ENCODE results near the gene TNFRSF19. TPM values are rescaled to one million over a fixed set of nuclear protein-coding genes. Genes with fewer than 3 reads are reported as not detected.

The TNFRSF19 gene
- total and polyA plus RNA-seq, 10 of the 15 experiments (the other 5 are each of a cell fraction or from before 2014, with no cell fraction given) = 16.4 to 46.2 (median 35.4) TPM

DNA sequence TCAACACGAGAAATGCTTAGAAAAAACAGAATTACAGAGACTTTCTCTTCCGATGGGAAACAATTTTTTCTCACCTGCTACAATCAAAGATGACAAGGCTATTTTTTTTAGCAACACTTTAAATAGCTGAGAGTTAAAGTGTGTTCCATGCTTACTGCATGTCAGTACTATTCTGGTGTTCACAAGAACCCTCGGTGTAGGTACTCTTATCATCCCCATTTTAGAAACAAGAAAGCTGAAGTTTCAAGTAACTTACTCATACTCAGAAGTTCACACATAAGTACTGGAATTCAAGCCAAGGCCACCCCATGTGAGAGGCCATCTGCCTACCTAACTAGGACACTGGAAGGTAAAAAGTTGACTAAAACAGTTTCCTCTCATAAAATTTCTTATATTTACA lies 9.0 kb upstream of the TNFRSF19 start (continued):
- no peak for TF ChIP-seq BRCA1 (IDR thresholded peaks at IDR 0.05; ENCODE audit: low read depth, low read length)
- TF ChIP-seq, protein P1, sequence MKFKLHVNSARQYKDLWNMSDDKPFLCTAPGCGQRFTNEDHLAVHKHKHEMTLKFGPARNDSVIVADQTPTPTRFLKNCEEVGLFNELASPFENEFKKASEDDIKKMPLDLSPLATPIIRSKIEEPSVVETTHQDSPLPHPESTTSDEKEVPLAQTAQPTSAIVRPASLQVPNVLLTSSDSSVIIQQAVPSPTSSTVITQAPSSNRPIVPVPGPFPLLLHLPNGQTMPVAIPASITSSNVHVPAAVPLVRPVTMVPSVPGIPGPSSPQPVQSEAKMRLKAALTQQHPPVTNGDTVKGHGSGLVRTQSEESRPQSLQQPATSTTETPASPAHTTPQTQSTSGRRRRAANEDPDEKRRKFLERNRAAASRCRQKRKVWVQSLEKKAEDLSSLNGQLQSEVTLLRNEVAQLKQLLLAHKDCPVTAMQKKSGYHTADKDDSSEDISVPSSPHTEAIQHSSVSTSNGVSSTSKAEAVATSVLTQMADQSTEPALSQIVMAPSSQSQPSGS (IDR thresholded peaks at IDR 0.05; ENCODE audit: low read length) = peak; percentile 99
- TF ChIP-seq, protein P2, sequence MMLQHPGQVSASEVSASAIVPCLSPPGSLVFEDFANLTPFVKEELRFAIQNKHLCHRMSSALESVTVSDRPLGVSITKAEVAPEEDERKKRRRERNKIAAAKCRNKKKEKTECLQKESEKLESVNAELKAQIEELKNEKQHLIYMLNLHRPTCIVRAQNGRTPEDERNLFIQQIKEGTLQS (IDR thresholded peaks at IDR 0.05; ENCODE audit: borderline replicate concordance, extremely low read depth, low read depth, low read length) = no peak
- TF ChIP-seq SIN3A (IDR thresholded peaks at IDR 0.05; ENCODE audit: low read depth, low read length) = no peak
- peak; percentile 8 for TF ChIP-seq SP1 (IDR thresholded peaks at IDR 0.05; ENCODE audit: low read depth, low read length)
- no peak for TF ChIP-seq LARP7 (IDR thresholded peaks at IDR 0.05)
- no peak for TF ChIP-seq EED (IDR thresholded peaks at IDR 0.05; ENCODE audit: low read depth)
- TF ChIP-seq, protein P3, sequence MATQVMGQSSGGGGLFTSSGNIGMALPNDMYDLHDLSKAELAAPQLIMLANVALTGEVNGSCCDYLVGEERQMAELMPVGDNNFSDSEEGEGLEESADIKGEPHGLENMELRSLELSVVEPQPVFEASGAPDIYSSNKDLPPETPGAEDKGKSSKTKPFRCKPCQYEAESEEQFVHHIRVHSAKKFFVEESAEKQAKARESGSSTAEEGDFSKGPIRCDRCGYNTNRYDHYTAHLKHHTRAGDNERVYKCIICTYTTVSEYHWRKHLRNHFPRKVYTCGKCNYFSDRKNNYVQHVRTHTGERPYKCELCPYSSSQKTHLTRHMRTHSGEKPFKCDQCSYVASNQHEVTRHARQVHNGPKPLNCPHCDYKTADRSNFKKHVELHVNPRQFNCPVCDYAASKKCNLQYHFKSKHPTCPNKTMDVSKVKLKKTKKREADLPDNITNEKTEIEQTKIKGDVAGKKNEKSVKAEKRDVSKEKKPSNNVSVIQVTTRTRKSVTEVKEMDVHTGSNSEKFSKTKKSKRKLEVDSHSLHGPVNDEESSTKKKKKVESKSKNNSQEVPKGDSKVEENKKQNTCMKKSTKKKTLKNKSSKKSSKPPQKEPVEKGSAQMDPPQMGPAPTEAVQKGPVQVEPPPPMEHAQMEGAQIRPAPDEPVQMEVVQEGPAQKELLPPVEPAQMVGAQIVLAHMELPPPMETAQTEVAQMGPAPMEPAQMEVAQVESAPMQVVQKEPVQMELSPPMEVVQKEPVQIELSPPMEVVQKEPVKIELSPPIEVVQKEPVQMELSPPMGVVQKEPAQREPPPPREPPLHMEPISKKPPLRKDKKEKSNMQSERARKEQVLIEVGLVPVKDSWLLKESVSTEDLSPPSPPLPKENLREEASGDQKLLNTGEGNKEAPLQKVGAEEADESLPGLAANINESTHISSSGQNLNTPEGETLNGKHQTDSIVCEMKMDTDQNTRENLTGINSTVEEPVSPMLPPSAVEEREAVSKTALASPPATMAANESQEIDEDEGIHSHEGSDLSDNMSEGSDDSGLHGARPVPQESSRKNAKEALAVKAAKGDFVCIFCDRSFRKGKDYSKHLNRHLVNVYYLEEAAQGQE (IDR thresholded peaks at IDR 0.05; ENCODE audit: low read depth, low read length) = no peak
- no peak for TF ChIP-seq POLR2A (IDR thresholded peaks at IDR 0.05; ENCODE audit: low read depth, low read length)
- TF ChIP-seq PML (IDR thresholded peaks at IDR 0.05; ENCODE audit: low read length) = 0 out of 2 replicates have a peak, but pooled peaks have one; percentile 16
- TF ChIP-seq ZSCAN29 (IDR thresholded peaks at IDR 0.05) = no peak
- peak; percentile 80 for TF ChIP-seq ZNF384 (IDR thresholded peaks at IDR 0.05; ENCODE audit: borderline replicate concordance, low read depth, low read length)
- TF ChIP-seq, protein P4, sequence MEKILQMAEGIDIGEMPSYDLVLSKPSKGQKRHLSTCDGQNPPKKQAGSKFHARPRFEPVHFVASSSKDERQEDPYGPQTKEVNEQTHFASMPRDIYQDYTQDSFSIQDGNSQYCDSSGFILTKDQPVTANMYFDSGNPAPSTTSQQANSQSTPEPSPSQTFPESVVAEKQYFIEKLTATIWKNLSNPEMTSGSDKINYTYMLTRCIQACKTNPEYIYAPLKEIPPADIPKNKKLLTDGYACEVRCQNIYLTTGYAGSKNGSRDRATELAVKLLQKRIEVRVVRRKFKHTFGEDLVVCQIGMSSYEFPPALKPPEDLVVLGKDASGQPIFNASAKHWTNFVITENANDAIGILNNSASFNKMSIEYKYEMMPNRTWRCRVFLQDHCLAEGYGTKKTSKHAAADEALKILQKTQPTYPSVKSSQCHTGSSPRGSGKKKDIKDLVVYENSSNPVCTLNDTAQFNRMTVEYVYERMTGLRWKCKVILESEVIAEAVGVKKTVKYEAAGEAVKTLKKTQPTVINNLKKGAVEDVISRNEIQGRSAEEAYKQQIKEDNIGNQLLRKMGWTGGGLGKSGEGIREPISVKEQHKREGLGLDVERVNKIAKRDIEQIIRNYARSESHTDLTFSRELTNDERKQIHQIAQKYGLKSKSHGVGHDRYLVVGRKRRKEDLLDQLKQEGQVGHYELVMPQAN (conservative IDR thresholded peaks at IDR 0.05) = no peak
- TF ChIP-seq EP300 (IDR thresholded peaks at IDR 0.05; ENCODE audit: borderline replicate concordance in 1 of 2, control insufficient read depth in 1 of 2, low read depth in 2 of 2, low read length in 2 of 2) = no peak; a peak in 1 of 4 replicates
- 0 out of 2 replicates have a peak, but pooled peaks have one; percentile 27 for TF ChIP-seq CHD2 (IDR thresholded peaks at IDR 0.05; ENCODE audit: borderline replicate concordance, low read depth, low read length)
- TF ChIP-seq, protein P5, sequence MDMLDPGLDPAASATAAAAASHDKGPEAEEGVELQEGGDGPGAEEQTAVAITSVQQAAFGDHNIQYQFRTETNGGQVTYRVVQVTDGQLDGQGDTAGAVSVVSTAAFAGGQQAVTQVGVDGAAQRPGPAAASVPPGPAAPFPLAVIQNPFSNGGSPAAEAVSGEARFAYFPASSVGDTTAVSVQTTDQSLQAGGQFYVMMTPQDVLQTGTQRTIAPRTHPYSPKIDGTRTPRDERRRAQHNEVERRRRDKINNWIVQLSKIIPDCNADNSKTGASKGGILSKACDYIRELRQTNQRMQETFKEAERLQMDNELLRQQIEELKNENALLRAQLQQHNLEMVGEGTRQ (IDR thresholded peaks at IDR 0.05; ENCODE audit: borderline replicate concordance, low read depth, low read length) = no peak
- TF ChIP-seq GATAD2B (conservative IDR thresholded peaks at IDR 0.05; ENCODE audit: low read depth) = 0 out of 2 replicates have a peak, but pooled peaks have one; percentile 33
- TF ChIP-seq SPI1 (IDR thresholded peaks at IDR 0.05; ENCODE audit: borderline replicate concordance, insufficient read depth, low read depth, low read length) = no peak
- TF ChIP-seq FOXK2 (IDR thresholded peaks at IDR 0.05) = no peak
- TF ChIP-seq, protein P6, sequence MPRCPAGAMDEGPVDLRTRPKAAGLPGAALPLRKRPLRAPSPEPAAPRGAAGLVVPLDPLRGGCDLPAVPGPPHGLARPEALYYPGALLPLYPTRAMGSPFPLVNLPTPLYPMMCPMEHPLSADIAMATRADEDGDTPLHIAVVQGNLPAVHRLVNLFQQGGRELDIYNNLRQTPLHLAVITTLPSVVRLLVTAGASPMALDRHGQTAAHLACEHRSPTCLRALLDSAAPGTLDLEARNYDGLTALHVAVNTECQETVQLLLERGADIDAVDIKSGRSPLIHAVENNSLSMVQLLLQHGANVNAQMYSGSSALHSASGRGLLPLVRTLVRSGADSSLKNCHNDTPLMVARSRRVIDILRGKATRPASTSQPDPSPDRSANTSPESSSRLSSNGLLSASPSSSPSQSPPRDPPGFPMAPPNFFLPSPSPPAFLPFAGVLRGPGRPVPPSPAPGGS (IDR thresholded peaks at IDR 0.05; ENCODE audit: borderline replicate concordance, insufficient read depth, low read depth, low read length, poor library complexity, severe bottlenecking) = peak; percentile 97
- TF ChIP-seq RBBP5 (conservative IDR thresholded peaks at IDR 0.05) = no peak
- TF ChIP-seq TARDBP (IDR thresholded peaks at IDR 0.05; ENCODE audit: borderline replicate concordance) = no peak

Measured in GM12878 (cell line).